GM12801 (cell line): ENCODE measurements around the gene WWOX.

ENCODE experiments used
- CTCF ChIP-seq: IDR thresholded peaks from one replicate; pipeline ENCODE4 v1.5.1; 2011; ENCODE audit warnings: control low read depth; ENCODE audit not compliant: insufficient read length; ENCODE audit errors: extremely low read depth

WWOX gene

GRCh38 chr16:78431701-78432100 is 332.2 kb downstream of the WWOX start:
- no peak for TF ChIP-seq CTCF

- no peak for TF ChIP-seq CTCF
These were observed 333.0 kb downstream of the WWOX start for GRCh38 chr16:78432451-78432850.

DNA sequence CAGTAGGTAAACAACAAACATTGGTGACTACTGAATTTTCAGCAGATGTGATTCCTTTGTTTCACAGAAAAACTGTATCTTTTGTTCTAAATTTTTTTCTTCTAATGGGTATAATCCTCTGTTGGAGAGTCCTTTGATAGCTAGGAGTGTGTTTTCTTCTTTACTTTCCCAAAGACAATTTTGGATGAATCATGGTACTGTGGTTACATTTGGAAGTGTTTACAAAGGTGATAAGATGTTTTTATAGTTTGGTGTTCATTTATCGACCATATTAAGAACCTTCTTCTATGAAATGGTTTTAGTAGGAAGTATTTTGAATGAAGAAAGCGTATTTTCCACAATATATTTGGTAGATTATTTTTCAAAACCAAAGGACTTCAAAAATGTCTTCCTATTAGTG is 333.7 kb downstream of the WWOX start:
- no peak for TF ChIP-seq CTCF

DNA sequence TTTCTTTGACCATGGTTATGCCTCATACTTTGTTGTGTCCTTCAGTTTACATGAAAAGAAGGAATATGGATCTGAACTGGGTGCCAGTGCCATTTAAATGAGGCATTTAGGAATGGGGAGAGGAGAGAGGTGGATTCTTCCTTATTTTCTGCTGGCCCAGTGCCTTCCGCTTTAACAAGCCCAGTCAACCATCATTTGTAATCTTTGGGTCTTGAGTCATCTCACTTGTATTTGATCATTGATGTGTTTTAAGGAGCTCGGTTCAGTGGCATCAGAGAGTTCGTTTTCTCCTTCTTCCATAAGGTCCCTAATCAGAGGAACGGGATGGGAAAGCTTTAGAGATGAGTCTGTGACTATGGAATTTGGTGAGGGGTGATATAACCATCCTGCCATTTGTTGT is 334.9 kb downstream of the WWOX start:
- no peak for TF ChIP-seq CTCF

- no peak for TF ChIP-seq CTCF
These were observed 335.8 kb downstream of the WWOX start for GRCh38 chr16:78435260-78435659.

GRCh38 chr16:78436023-78436422 is 336.6 kb downstream of the WWOX start:
- TF ChIP-seq CTCF = no peak

DNA sequence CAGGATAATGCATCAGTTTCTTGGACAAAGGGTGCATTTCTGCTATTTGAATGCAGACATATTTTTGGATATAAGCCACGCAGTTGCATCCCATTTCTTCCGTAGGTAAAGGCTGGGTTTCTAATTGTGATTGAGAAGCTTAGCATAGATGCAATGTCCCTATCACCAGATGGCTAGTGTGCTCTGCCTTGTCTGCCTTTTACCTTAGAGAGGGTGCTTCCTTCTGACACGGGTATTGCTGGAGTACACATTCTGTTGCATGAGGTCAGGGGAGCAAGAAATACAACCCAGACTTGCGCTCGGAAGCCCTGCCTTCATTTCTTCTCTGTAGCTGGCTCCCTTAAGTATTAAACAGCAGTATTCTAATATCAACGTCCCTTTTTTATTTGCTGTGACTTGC is 337.4 kb downstream of the WWOX start:
- TF ChIP-seq CTCF = no peak

DNA sequence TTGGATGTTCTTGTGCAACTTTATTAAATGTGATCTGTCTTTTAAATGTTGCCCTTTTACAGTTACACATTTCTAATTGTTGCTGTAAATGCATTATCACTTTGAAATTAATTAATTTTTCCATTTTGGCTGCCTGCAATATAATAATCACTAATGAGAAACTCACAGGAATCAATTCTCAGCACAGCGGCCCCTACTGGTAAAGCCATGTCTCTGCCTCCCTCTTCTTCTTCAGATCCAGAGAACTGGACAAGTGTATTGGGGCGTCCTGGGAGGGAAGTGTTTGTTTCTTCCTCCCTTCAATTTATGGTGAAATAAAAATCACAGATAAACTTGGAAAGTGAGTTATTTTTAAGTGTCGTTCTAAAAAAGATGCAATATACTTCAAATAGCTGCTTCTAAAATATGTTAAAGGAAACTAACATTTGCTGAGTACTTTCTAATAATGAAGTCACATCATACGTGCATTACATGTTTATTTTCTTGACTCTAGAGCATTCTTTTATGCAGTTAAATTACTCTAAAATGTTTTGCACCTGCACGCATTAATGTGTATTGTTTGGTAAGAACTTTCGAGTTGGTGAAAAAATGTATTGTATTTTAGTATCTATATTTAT is 338.0 kb downstream of the WWOX start:
- no peak for TF ChIP-seq CTCF
